Bronchial epithelial cell (primary cell): ENCODE data around the gene SH3BP4. TPM values are rescaled to one million over a fixed set of nuclear protein-coding genes. Genes with fewer than 3 reads are reported as not detected.

Experiments
- DNase-seq: peaks from one replicate; pipeline ENCODE4 v3.0.0-alpha.2; 2010; ENCODE audit warnings: low read depth
- FAIRE-seq: peaks from 2 replicates; lab custom pipeline; 2011; peaks lifted over from hg19 to GRCh38; lab: Jason Lieb, UNC
- H3K27me3 ChIP-seq: 2 replicates; pipeline ENCODE4 v1.5.1; 2011; ENCODE audit warnings: low read length; ENCODE audit not compliant: control insufficient read depth, insufficient read depth
- H3K36me3 ChIP-seq: 2 replicates; pipeline ENCODE4 v1.5.1; 2011; ENCODE audit warnings: low read length; ENCODE audit not compliant: control insufficient read depth, insufficient read depth
- H3K4me3 ChIP-seq: 2 replicates; pipeline ENCODE4 v1.5.1; 2011; ENCODE audit warnings: mild to moderate bottlenecking, low read depth, low read length, control low read depth
- CTCF ChIP-seq: IDR thresholded peaks from 2 replicates; pipeline ENCODE4 v1.5.1; 2011; ENCODE audit warnings: mild to moderate bottlenecking, moderate library complexity, low read length, control low read depth, inconsistent platforms; ENCODE audit not compliant: insufficient read depth, severe bottlenecking
- total RNA-seq: library from RNA; depleted of rRNA; stranded (reverse); fragments of >200 nt; gene quantifications from 2 replicates; pipeline ENCODE4 v1.2.1, GENCODE V29; 2014

The SH3BP4 gene
- total RNA-seq, 1 donor from 2014 or later = 22.1 TPM

- FAIRE-seq (no peak), DNase-seq (no peak)
- TF ChIP-seq CTCF = no peak
- H3K27me3 ChIP-seq = no peaks in the 10 kb centered on the region
- peaks cover 10% of the 10 kb centered on the region for H3K36me3 ChIP-seq
- H3K4me3 ChIP-seq = no peak overlapping the region
These were observed 27.7 kb downstream of the SH3BP4 start for GRCh38 chr2:234979204-234980167.

- FAIRE-seq = no peak
- TF ChIP-seq CTCF = no peak
- Histone ChIP-seq H3K27me3 (no peaks in the 10 kb centered on the region), H3K4me3 (no peak overlapping the region), H3K36me3 (peaks cover 9% of the 10 kb centered on the region)
- no peak for DNase-seq
These were observed 28.8 kb downstream of the SH3BP4 start for GRCh38 chr2:234980451-234981187.

- H3K36me3 ChIP-seq = peaks cover 9% of the 10 kb centered on the region
- FAIRE-seq = no peak
- peak; percentile 88 for DNase-seq
These were observed 29.6 kb downstream of the SH3BP4 start for GRCh38 chr2:234981197-234982095.

GRCh38 chr2:234982096-234982834, 30.4 kb downstream of the SH3BP4 start:
- H3K27me3 ChIP-seq = no peaks in the 10 kb centered on the region
- DNase-seq (no peak), FAIRE-seq (no peak)
- peaks cover 7% of the 10 kb centered on the region for H3K36me3 ChIP-seq
- TF ChIP-seq CTCF = no peak
- H3K4me3 ChIP-seq = no peak overlapping the region

More at GRCh38 chr2:234981197-234982095, 29.6 kb downstream of the SH3BP4 start:
- H3K4me3 ChIP-seq = no peak overlapping the region
- peak; percentile 21 for TF ChIP-seq CTCF
- no peaks in the 10 kb centered on the region for H3K27me3 ChIP-seq
